Neural progenitor cell (in vitro differentiated cells): ENCODE data around the gene KIF3B. TPM values are rescaled to one million over a fixed set of nuclear protein-coding genes. Genes with fewer than 3 reads are reported as not detected.
"Not testable (repeated sequence)": the region's sequence is repeated elsewhere in the genome, so short reads cannot be mapped to it uniquely, and the experiment has no call there.

Experiments
- DNase-seq: peaks from one replicate; pipeline ENCODE4 v3.0.0-alpha.2; 2016; ENCODE audit warnings: low spot score
- H2AFZ ChIP-seq: fragments of 200-600 bp; sonication (generic); replicated peaks from 2 replicates; pipeline ENCODE4 v1.6.1; 2016; ENCODE audit warnings: antibody characterized with exemption
- H3F3A ChIP-seq: fragments of 200-600 bp; sonication (generic); 2 replicates; pipeline ENCODE4 v1.6.1; 2016; ENCODE audit warnings: antibody characterized with exemption, low read depth
- H3K27ac ChIP-seq: fragments of 200-600 bp; sonication (generic); 2 replicates; pipeline ENCODE4 v1.5.1; 2016; ENCODE audit warnings: mild to moderate bottlenecking
- H3K27me3 ChIP-seq: fragments of 200-600 bp; sonication (generic); 2 replicates; pipeline ENCODE4 v1.6.1; 2016; ENCODE audit warnings: mild to moderate bottlenecking, moderate library complexity
- H3K36me3 ChIP-seq: fragments of 200-600 bp; sonication (generic); 2 replicates; pipeline ENCODE4 v1.5.1; 2016
- H3K4me1 ChIP-seq: fragments of 200-600 bp; sonication (generic); 2 replicates; pipeline ENCODE4 v1.6.1; 2016; ENCODE audit warnings: mixed run types
- H3K4me2 ChIP-seq: fragments of 200-600 bp; sonication (generic); 2 replicates; pipeline ENCODE4 v1.6.1; 2016
- H3K4me3 ChIP-seq: fragments of 200-600 bp; sonication (generic); 2 replicates; pipeline ENCODE4 v1.5.1; 2016
- H3K79me2 ChIP-seq: fragments of 200-600 bp; sonication (generic); 2 replicates; pipeline ENCODE4 v1.6.1; 2016; ENCODE audit warnings: low read depth
- H3K9ac ChIP-seq: fragments of 200-600 bp; sonication (generic); 2 replicates; pipeline ENCODE4 v1.6.1; 2016
- H3K9me3 ChIP-seq: fragments of 200-600 bp; sonication (generic); 2 replicates; pipeline ENCODE4 v1.5.1; 2016; ENCODE audit warnings: low read depth
- H4K20me1 ChIP-seq: fragments of 200-600 bp; sonication (generic); 2 replicates; pipeline ENCODE4 v1.6.1; 2016; ENCODE audit warnings: low read depth
- H3K27ac Mint-ChIP-seq: 3 replicates; pipeline ENCODE4 v1.8.0; 2021; ENCODE audit warnings: mixed read lengths
- H3K27me3 Mint-ChIP-seq: 2 replicates; pipeline ENCODE4 v1.8.0; 2022; ENCODE audit warnings: low read depth, mild to moderate bottlenecking, inconsistent platforms, moderate library complexity, mixed read lengths; ENCODE audit not compliant: insufficient read depth
- H3K36me3 Mint-ChIP-seq: 3 replicates; pipeline ENCODE4 v1.8.0; 2021; ENCODE audit warnings: mixed read lengths
- H3K4me1 Mint-ChIP-seq: 3 replicates; pipeline ENCODE4 v1.8.0; 2021; ENCODE audit warnings: mixed read lengths
- H3K4me3 Mint-ChIP-seq: 3 replicates; pipeline ENCODE4 v1.8.0; 2021; ENCODE audit warnings: mild to moderate bottlenecking, moderate library complexity, mixed read lengths
- H3K9me3 Mint-ChIP-seq: 3 replicates; pipeline ENCODE4 v1.8.0; 2020; ENCODE audit warnings: mixed read lengths
- EZH2 ChIP-seq: fragments of 200-600 bp; sonication (generic); IDR thresholded peaks from 2 replicates; pipeline ENCODE4 v1.6.1; 2017; ENCODE audit warnings: antibody characterized with exemption, mild to moderate bottlenecking, moderate library complexity
- EZH2phosphoT487 ChIP-seq: fragments of 200-600 bp; sonication (generic); IDR thresholded peaks from 2 replicates; pipeline ENCODE4 v1.6.1; 2017; ENCODE audit warnings: antibody characterized with exemption
- total RNA-seq: library from RNA; depleted of rRNA; stranded (reverse); fragments of >200 nt; gene quantifications from 2 replicates; pipeline ENCODE4 v1.2.3, GENCODE V29; 2015; ENCODE audit warnings: low replicate concordance
- TF ChIP-seq, protein P1 (sequence below): fragments of 200-600 bp; sonication (generic); IDR thresholded peaks from 2 replicates; pipeline ENCODE4 v1.5.1; 2017; ENCODE audit warnings: antibody characterized with exemption, mild to moderate bottlenecking

KIF3B gene
- total RNA-seq, 1 donor from 2014 or later: 16.8 TPM

DNA sequence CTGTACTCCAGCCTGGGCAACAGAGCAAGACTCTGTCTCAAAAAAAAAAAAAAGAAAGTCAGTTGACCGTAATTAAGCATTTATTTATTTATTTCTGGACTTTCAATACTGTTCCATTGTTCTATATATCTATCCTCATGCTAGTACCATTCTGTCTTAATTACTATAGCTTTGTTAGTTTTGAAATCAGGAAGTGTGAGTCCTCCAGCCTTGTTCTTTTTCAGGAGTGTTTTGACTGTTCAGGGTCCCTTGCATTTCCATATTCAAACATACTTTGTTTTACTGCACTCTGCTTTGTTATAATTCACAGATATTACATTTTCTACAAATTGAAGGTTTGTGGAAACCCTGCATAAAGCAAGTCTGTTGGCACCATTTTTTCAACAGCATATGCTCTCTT is 43.9 kb downstream of the KIF3B start:
- Histone ChIP-seq H3F3A (peaks cover 24% of the 10 kb centered on the region), H3K9ac (no peak overlapping the region), H3K36me3 (peaks cover 3% of the 10 kb centered on the region), H3K4me1 (no peaks in the 10 kb centered on the region), H3K27ac (no peak overlapping the region), H2AFZ (no peak overlapping the region), H4K20me1 (no peaks in the 10 kb centered on the region), H3K27me3 (no peaks in the 10 kb centered on the region), H3K79me2 (no peaks in the 10 kb centered on the region), H3K4me2 (no peak overlapping the region), H3K9me3 (no peaks in the 10 kb centered on the region), H3K4me3 (no peak overlapping the region)
- Mint-ChIP-seq H3K9me3 (no peaks in the 10 kb centered on the region), H3K27me3 (peaks cover 3% of the 10 kb centered on the region), H3K27ac (no peak overlapping the region), H3K4me3 (no peak overlapping the region), H3K36me3 (peaks cover 10% of the 10 kb centered on the region), H3K4me1 (no peaks in the 10 kb centered on the region)
- TF ChIP-seq EZH2phosphoT487 (no peak), EZH2 (no peak)
- TF ChIP-seq, protein P1, sequence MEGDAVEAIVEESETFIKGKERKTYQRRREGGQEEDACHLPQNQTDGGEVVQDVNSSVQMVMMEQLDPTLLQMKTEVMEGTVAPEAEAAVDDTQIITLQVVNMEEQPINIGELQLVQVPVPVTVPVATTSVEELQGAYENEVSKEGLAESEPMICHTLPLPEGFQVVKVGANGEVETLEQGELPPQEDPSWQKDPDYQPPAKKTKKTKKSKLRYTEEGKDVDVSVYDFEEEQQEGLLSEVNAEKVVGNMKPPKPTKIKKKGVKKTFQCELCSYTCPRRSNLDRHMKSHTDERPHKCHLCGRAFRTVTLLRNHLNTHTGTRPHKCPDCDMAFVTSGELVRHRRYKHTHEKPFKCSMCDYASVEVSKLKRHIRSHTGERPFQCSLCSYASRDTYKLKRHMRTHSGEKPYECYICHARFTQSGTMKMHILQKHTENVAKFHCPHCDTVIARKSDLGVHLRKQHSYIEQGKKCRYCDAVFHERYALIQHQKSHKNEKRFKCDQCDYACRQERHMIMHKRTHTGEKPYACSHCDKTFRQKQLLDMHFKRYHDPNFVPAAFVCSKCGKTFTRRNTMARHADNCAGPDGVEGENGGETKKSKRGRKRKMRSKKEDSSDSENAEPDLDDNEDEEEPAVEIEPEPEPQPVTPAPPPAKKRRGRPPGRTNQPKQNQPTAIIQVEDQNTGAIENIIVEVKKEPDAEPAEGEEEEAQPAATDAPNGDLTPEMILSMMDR: no peak
- no peak for DNase-seq

DNA sequence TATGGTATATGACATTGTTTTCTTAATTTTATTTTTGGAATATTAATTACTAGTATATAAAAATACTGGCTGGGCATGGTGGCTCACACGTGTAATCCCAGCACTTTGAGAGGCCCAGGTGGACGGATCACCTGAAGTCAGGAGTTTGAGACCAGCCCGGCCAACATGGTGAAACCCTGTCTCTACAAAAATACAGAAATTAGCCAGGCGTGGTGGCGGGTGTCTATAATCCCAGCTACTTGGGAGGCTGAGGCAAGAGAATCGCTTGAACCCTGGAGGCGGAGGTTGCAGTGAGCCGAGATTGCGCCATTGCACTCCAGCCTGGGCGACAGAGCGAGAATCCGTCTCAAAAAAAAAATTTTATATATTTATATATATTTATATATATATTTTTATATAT is 44.8 kb downstream of the KIF3B start:
- H3K9ac ChIP-seq, H4K20me1 ChIP-seq, H3K79me2 ChIP-seq, H3K9me3 ChIP-seq, H3K27ac Mint-ChIP-seq, H3K36me3 ChIP-seq, H3K27ac ChIP-seq, H3K27me3 ChIP-seq, H3K9me3 Mint-ChIP-seq, H3K4me1 ChIP-seq, H3K4me3 Mint-ChIP-seq, H3K27me3 Mint-ChIP-seq, H3K36me3 Mint-ChIP-seq, H3K4me2 ChIP-seq, DNase-seq, H3K4me3 ChIP-seq, H2AFZ ChIP-seq, H3K4me1 Mint-ChIP-seq: not testable (repeated sequence)
- peaks cover 24% of the 10 kb centered on the region for H3F3A ChIP-seq

DNA sequence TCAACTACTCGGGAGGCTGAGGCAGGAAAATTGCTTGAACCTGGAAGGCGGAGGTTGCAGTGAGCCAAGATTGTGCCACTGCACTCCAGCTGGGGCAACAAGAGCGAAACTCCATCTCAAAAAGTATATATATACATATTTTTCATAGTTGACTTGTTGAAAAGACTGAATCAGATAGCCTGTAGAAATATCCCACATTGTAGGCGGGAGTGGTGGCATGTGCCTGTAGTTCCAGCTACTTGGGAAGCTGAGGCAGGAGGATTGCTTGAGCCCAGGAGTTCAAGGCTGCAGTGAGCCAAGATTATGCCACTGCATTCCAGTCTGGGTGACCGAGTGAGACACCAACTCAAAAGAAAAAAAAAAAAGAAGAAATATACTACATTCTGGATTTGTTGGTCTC is 46.3 kb downstream of the KIF3B start:
- not testable (repeated sequence) for H3K36me3 Mint-ChIP-seq, H3K27ac Mint-ChIP-seq

DNA sequence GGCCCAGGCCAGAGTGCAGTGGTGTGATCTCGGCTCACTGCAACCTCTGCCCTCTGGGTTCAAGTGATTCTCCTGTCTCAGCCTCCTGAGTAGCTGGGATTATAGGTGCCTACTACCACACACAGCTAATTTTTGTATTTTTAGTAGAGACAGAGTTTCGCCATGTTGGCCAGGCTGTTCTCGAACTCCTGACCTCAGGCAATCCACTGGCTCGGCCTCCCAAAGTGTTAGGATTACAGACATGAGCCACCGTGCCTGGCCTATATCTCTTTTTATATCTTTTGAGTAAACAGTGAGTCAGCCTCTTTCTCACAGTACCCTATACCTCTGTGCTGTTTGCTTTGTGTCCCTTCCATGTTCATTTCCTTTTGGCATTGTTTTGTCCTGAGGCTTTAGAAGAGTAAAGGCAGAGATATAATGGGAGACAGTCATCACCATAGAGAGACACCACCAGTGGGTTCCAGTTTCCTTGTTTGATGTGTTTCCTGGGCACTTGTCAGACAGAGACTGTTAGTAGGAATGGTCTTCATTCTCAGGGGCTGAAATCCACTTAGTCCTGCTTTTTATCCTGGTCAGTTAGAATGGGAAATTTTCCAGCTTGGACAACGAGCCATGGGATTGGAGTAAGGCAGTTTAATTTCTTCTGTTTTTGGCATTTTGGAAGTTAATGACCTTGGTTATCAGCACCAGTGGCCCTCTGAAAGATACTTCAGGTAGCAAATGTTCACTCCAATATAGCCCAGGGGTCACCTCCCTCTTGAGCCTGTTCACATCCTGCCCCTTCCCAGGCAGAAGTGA is 48.5 kb downstream of the KIF3B start:
- no peaks in the 10 kb centered on the region for H3K4me1 Mint-ChIP-seq
- Histone ChIP-seq H2AFZ (no peak overlapping the region), H3K9me3 (no peaks in the 10 kb centered on the region), H3K4me3 (no peak overlapping the region), H3F3A (peaks cover 24% of the 10 kb centered on the region), H4K20me1 (no peaks in the 10 kb centered on the region), H3K4me2 (no peak overlapping the region), H3K9ac (peak overlapping the region; percentile 12), H3K36me3 (no peaks in the 10 kb centered on the region), H3K27ac (no peak overlapping the region), H3K4me1 (no peaks in the 10 kb centered on the region), H3K79me2 (no peaks in the 10 kb centered on the region), H3K27me3 (no peaks in the 10 kb centered on the region)
- no peak for DNase-seq
- TF ChIP-seq EZH2phosphoT487 (no peak), EZH2 (no peak)
- TF ChIP-seq, protein P1: no peak
- H3K9me3 Mint-ChIP-seq: no peaks in the 10 kb centered on the region
- H3K36me3 Mint-ChIP-seq: no peaks in the 10 kb centered on the region
- H3K27me3 Mint-ChIP-seq: peaks cover 2% of the 10 kb centered on the region
- no peak overlapping the region for H3K4me3 Mint-ChIP-seq
- no peak overlapping the region for H3K27ac Mint-ChIP-seq

More for the DNA sequence above, 46.3 kb downstream of the KIF3B start:
- peaks cover 24% of the 10 kb centered on the region for H3F3A ChIP-seq
- H3K79me2 ChIP-seq, H3K27me3 Mint-ChIP-seq, H3K9me3 ChIP-seq, H3K4me3 ChIP-seq, H3K36me3 ChIP-seq, H3K27me3 ChIP-seq, DNase-seq, H4K20me1 ChIP-seq, H3K9me3 Mint-ChIP-seq, H3K9ac ChIP-seq, H3K4me3 Mint-ChIP-seq, H3K4me2 ChIP-seq, H2AFZ ChIP-seq, H3K4me1 Mint-ChIP-seq, H3K27ac ChIP-seq, H3K4me1 ChIP-seq: not testable (repeated sequence)
